ENCODE measurements around the gene PRKG1.
"Not testable (repeated sequence)": the region's sequence is repeated elsewhere in the genome, so short reads cannot be mapped to it uniquely, and the experiment has no call there.

Gene PRKG1

GRCh38 chr10:51321980-51322379 is 247.7 kb downstream of the PRKG1 start:
- DNase-seq (ENCODE audit: low spot score), result no peak

- no peak for DNase-seq (ENCODE audit: low spot score)
These were observed 251.4 kb downstream of the PRKG1 start for GRCh38 chr10:51325649-51326048.

GRCh38 chr10:51326174-51326573 is 251.9 kb downstream of the PRKG1 start:
- DNase-seq (ENCODE audit: low spot score), result no peak

GRCh38 chr10:51327432-51327831 is 253.1 kb downstream of the PRKG1 start:
- no peak for DNase-seq (ENCODE audit: low spot score)

GRCh38 chr10:51340366-51340765 is 266.1 kb downstream of the PRKG1 start:
- no peak for DNase-seq (ENCODE audit: low spot score)

GRCh38 chr10:51340845-51341610 is 266.7 kb downstream of the PRKG1 start:
- no peak for DNase-seq (ENCODE audit: low spot score)

GRCh38 chr10:51341745-51342144 is 267.5 kb downstream of the PRKG1 start:
- DNase-seq (ENCODE audit: low spot score), result not testable (repeated sequence)

GRCh38 chr10:51342381-51342780 is 268.1 kb downstream of the PRKG1 start:
- no peak for DNase-seq (ENCODE audit: low spot score)

- no peak for DNase-seq (ENCODE audit: low spot score)
These were observed 269.1 kb downstream of the PRKG1 start for GRCh38 chr10:51343391-51343790.

- no peak for DNase-seq (ENCODE audit: low spot score)
These were observed 270.1 kb downstream of the PRKG1 start for GRCh38 chr10:51344371-51344770.

GRCh38 chr10:51348622-51349021 is 274.3 kb downstream of the PRKG1 start:
- DNase-seq (ENCODE audit: low spot score), result no peak

GRCh38 chr10:51357170-51357569 is 282.9 kb downstream of the PRKG1 start:
- DNase-seq (ENCODE audit: low spot score), result no peak

GRCh38 chr10:51358227-51358626 is 283.9 kb downstream of the PRKG1 start:
- DNase-seq (ENCODE audit: low spot score), result no peak

GRCh38 chr10:51363415-51363814 is 289.1 kb downstream of the PRKG1 start:
- DNase-seq (ENCODE audit: low spot score), result no peak

- DNase-seq (ENCODE audit: low spot score), result no peak
These were observed 290.4 kb downstream of the PRKG1 start for GRCh38 chr10:51364674-51365073.

GRCh38 chr10:51366044-51366443 is 291.8 kb downstream of the PRKG1 start:
- no peak for DNase-seq (ENCODE audit: low spot score)

- no peak for DNase-seq (ENCODE audit: low spot score)
These were observed 292.8 kb downstream of the PRKG1 start for GRCh38 chr10:51367127-51367526.

GRCh38 chr10:51367694-51368093 is 293.4 kb downstream of the PRKG1 start:
- no peak for DNase-seq (ENCODE audit: low spot score)

- DNase-seq (ENCODE audit: low spot score), result no peak
These were observed 294.7 kb downstream of the PRKG1 start for GRCh38 chr10:51368943-51369342.

- no peak for DNase-seq (ENCODE audit: low spot score)
These were observed 295.6 kb downstream of the PRKG1 start for GRCh38 chr10:51369903-51370302.

- DNase-seq (ENCODE audit: low spot score), result no peak
These were observed 297.5 kb downstream of the PRKG1 start for GRCh38 chr10:51371743-51372142.

GRCh38 chr10:51375790-51376189 is 301.5 kb downstream of the PRKG1 start:
- no peak for DNase-seq (ENCODE audit: low spot score)

- no peak for DNase-seq (ENCODE audit: low spot score)
These were observed 303.0 kb downstream of the PRKG1 start for GRCh38 chr10:51377070-51377931.

Measured in D341Med (cell line).